ENCODE results near the gene TNMD. TPM values are rescaled to one million over a fixed set of nuclear protein-coding genes. Genes with fewer than 3 reads are reported as not detected.
A peak's percentile ranks its signal among the peaks of the same experiment; 100 is the strongest.

TNMD gene
- total RNA-seq, 1 donor from 2014 or later: not detected

GRCh38 chrX:100647739-100648138, 63.0 kb downstream of the TNMD start:
- peaks cover 2% of the 10 kb centered on the region for H3K27me3 Mint-ChIP-seq (ENCODE audit: unreplicated experiment)
- H3K9me3 Mint-ChIP-seq (ENCODE audit: unreplicated experiment): no peaks in the 10 kb centered on the region
- H3K27ac Mint-ChIP-seq (ENCODE audit: unreplicated experiment): no peak overlapping the region
- no peak for DNase-seq (ENCODE audit: low spot score)
- H3K36me3 Mint-ChIP-seq (ENCODE audit: low read depth, unreplicated experiment): no peaks in the 10 kb centered on the region
- TF ChIP-seq CTCF (IDR thresholded peaks at IDR 0.05; ENCODE audit: unreplicated experiment): no peak
- peaks cover 14% of the 10 kb centered on the region for H3K4me1 Mint-ChIP-seq (ENCODE audit: unreplicated experiment)
- H3K4me3 Mint-ChIP-seq (ENCODE audit: unreplicated experiment): no peak overlapping the region

GRCh38 chrX:100648458-100649417, 64.0 kb downstream of the TNMD start:
- no peaks in the 10 kb centered on the region for H3K9me3 Mint-ChIP-seq (ENCODE audit: unreplicated experiment)
- DNase-seq (ENCODE audit: low spot score): no peak
- H3K4me3 Mint-ChIP-seq (ENCODE audit: unreplicated experiment): no peak overlapping the region
- peaks cover 19% of the 10 kb centered on the region for H3K4me1 Mint-ChIP-seq (ENCODE audit: unreplicated experiment)
- peak overlapping the region; percentile 71 for H3K27ac Mint-ChIP-seq (ENCODE audit: unreplicated experiment)
- no peak for TF ChIP-seq CTCF (IDR thresholded peaks at IDR 0.05; ENCODE audit: unreplicated experiment)
- no peaks in the 10 kb centered on the region for H3K36me3 Mint-ChIP-seq (ENCODE audit: low read depth, unreplicated experiment)
- peaks cover 2% of the 10 kb centered on the region for H3K27me3 Mint-ChIP-seq (ENCODE audit: unreplicated experiment)

Other genes with a start within 250 kb of the TNMD start
- gene PCDH19, start 174.7 kb upstream of the TNMD start, total RNA-seq (ENCODE audit: unreplicated experiment): 34.9 TPM
- gene TSPAN6, start 51.9 kb downstream of the TNMD start, total RNA-seq (ENCODE audit: unreplicated experiment): 52.2 TPM
- gene SRPX2, start 59.3 kb downstream of the TNMD start, total RNA-seq (ENCODE audit: unreplicated experiment): 1.1 TPM
- gene SYTL4, start 147.2 kb downstream of the TNMD start, total RNA-seq (ENCODE audit: unreplicated experiment): 3.9 TPM
- 19.3 TPM for gene CSTF2, start 235.5 kb downstream of the TNMD start, total RNA-seq (ENCODE audit: unreplicated experiment)